A204.1 (cell line): Measurements from ENCODE around the gene SAPCD1.

ENCODE experiments used
- FAIRE-seq: peaks from 2 replicates; lab custom pipeline; 2012; peaks lifted over from hg19 to GRCh38; lab: Jason Lieb, UNC

SAPCD1 gene

DNA sequence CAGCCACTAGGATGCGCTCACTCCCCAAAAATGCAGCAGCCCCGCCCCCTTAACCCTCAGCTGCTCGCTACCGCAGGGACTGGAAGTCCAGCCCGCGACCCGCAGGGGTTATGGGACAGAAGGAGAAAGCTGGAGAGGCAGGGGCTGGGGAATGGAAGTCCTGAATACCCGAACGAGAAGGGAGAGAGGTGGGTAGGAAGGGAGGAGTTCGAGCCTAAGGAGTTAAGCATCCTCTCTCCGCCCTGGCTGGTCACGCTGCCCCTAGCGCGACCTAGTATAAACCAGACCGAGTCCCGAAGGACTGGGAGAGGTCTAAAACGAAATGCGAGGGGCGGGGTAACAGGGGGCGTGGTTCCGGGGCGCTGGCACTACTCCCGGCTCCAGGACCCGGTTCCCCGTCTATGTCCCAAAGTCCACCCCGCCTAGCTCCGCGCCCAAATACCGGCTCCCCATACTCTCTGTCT lies 32.9 kb upstream of the SAPCD1 start:
- FAIRE-seq, result no peak

DNA sequence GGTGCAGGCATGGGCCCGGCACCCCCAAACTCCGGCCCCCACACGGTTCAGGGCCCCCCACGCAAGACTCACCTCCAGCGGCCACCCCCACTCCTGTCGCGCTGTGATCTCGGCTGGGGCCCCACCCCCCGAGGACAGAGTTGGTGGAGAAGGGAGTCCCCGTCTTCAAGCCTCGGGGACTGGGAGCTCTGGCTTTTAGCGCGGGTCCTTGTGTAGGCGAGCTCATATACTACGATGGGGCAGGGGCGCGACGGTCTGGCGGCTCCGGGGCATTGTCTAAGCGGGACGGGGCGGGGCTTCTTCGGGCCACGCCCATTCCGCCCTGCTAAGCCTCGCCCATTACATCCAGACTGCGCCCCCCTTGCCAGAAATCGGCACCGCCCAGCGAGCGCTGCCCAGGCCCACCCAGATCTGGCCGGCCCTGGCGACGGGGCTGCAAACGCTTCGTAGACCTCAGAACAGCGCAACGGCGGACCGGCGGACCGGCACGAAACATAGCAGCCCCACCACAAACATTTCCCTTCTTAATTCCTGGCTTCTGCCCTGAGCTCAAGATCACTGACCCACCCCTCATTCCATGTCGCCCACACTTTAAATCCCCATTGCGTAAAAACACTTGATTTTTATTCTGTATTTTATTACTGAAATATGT lies 32.4 kb upstream of the SAPCD1 start:
- no peak for FAIRE-seq

DNA sequence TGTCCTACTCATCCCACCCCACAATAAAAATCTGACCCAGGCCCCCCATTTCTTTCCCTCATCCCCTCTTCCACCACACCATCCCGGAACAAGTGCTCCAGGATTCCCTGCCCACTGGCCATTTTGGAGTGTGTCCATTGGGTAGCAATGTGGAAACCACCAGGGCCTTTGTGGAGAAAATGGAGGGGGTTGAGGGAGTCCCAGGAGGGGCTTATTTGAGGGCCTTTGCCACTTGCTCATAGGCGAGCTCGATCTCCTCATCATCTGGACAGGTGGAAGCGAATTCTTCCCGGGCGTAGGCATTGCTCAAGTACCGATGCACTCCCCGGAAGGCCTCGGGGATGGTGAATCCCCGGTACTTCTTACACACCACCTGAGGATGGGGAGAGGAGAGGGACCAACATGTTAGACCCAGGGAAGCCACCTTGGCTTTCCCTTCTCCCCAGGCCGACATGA lies 31.8 kb upstream of the SAPCD1 start:
- no peak for FAIRE-seq

DNA sequence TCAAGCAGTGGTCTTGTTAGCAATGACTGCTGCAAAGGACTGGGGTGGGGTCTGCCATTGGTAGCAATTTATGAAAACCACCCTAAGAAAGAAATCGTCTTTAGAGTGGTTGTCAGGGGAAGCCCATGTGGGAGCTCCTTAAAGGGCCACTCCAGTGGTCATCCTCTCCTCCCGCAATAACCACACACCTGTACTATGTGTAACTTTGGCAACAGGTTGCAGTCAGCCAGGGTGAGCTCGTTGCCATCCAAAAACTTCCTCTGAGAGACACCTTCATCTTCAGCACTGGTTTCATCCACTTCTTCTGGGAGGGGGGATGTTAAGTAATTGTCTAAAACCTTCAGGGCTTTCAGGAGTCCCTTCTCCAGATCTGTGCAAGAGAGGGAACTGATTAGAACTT lies 30.4 kb upstream of the SAPCD1 start:
- FAIRE-seq, result no peak

DNA sequence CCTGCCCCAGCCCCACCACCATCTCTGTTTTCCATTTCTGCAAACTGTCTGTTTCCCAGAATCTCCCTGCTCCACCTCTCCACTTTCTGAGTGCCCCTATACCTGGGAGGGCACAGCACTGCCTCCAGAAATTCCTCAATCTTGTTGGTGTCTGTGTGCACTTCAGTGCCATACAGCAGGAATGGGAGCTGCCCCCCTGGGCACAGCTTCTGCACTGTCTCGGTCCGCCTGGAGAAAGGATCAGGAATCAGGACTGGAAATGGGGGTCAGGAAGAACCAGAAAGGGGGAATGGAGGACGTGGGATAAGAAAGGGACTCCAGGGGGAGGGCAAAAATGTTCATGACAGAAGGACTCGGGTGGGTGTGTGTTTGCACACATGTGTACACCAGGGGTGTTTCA lies 28.7 kb upstream of the SAPCD1 start:
- no peak for FAIRE-seq

DNA sequence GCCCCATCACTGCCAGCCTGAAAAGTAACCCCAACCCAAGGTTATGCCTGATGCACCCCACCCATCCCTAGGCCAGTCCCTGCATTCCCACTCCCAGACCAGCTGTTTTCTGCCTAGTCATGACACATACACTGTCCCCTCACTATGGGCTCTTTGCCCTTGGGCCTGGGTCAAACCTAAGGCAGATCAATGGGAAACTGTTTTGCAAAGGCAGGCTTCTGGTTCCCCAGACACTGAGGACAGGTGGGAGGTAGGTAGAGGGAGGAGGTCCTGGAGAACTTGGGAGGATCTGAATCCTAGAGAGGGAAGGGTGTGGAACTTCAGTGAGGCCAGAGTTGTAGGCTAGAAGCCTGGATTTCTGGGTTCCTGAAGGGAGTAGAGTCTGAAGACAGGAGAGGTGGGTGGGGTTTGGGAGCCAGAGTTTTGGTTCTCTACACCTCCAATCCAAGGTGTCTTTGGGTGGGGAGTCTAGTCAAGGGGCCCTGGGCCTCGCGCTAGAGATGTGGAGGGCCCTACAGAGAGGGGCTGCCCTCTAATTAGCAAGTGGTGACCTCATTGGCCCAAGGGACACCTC lies 28.1 kb upstream of the SAPCD1 start:
- FAIRE-seq, result no peak

DNA sequence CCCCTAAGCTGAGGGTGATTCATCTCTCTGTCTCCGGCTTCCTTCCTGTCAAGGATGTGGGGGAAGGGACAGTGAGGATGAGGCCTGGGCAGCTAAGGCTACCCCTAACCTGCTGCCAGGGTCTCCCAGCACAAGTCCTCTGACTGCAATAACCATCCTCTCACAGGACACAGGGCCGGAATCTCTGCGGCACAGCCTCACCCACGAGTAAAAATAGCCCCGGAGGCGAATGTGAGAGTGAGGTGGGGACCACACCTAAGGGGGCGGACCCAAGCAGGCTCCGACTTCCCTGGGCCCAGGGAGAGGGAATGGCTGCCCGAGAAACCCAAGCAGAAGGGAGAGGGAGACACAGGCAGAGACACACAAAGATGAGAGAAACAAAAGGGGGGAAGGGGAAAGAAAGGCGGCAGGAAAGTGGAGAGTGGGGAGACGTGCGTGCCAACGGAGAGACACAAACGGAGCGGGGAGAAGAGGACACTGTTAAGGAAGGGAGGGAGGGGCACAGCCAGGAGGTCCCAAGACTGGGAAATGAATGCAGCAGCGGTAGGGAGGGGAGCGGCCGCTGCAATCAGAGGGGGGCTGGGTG lies 27.5 kb upstream of the SAPCD1 start:
- no peak for FAIRE-seq

DNA sequence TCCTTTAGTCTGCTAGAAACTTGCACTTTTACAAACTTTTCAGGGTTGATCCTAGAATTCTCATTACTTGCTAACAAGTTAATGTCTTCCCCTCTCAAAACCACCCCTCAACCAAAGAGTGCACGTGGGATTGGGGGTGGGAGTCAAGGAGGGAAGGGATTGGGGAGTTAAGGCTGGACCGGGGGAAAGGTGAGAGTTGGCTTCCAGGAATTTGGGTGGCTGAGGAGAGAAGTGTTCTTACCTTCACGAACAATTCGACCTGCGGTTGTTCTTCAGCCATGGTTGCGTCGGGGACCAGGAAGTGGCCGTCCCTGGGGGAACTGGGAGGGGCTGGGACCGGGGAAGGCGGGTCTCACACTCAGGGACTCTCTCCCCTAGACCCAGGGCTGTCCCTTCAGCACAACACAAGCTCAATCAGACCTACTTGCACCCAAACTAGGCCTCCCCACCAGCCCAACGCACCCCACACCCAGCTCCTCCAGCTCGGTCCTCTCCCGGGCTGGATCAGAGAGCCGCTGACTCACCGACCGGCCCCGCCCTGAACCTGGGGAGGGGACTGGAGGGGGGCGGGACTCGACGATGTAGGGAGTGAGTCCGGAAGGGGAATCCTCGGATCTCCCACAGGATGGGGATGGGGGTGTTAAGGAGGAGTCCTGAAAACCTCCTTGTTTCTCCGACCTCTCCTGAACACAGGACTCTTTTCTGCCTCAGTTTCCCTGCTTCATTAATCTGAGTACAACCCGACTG lies 26.3 kb upstream of the SAPCD1 start, which contains the start of gene CLIC1:
Gene CLIC1 (minus strand): TSS at position 510 of the 747 bp plus-strand sequence. CDS start 230 bp downstream, at position 280.
- FAIRE-seq, result no peak

DNA sequence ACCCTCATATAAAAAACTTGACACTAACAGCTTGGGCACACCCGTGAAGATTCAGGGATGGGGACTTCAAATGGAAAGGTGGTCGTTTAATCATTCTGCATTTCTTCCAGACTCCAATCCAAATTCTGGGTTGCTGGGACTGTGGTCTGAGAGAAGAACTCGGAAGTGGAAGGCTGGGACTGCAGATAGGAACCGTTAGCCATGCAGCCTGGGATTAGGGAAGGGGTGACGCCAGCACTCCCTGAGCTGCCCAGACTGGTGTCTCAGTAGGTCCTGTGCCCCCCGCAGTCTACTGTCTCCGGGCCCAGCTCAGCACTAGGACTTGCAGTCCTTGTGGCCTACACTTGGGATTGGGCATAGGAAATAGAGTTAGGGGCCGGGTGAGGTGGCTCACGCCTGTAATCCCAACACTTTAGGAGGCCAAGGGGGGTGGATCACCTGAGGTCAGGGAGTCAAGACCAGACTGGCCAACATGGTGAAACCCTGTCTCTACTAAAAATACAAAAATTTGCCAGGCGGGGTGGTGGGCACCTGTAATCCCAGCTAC lies 25.6 kb upstream of the SAPCD1 start:
- FAIRE-seq, result no peak

DNA sequence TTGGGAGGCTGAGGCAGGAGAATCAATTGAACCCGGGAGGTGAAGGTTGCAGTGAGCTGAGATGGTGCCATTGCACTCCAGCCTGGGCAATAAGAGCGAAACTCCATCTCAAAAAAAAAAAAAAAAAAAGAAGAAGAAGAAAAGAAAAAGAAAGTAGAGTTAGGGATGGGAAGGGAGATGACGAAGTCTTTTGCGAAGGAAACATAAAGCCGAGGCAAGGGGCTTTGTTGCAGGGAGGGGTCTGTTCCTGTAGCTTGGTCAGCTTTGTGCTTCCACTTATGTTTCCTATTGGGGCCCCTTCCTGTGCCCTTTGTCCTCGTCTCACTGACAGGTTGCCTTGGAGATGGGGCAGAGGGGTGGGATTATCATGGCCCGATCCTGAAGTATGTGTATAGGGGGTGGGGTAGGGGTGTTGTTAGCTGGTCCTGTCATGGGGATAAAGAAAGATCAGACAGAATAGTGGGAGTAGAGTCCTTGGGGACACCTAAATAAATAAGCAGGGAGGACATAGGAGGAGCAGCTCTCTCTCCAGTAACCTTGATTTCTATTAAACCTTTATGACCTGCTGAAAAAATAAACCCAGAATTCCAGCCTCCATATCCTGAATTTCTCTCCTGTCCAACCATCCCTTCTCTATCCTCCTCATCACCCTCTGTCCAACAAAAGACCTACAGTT lies 25.0 kb upstream of the SAPCD1 start:
- no peak for FAIRE-seq

DNA sequence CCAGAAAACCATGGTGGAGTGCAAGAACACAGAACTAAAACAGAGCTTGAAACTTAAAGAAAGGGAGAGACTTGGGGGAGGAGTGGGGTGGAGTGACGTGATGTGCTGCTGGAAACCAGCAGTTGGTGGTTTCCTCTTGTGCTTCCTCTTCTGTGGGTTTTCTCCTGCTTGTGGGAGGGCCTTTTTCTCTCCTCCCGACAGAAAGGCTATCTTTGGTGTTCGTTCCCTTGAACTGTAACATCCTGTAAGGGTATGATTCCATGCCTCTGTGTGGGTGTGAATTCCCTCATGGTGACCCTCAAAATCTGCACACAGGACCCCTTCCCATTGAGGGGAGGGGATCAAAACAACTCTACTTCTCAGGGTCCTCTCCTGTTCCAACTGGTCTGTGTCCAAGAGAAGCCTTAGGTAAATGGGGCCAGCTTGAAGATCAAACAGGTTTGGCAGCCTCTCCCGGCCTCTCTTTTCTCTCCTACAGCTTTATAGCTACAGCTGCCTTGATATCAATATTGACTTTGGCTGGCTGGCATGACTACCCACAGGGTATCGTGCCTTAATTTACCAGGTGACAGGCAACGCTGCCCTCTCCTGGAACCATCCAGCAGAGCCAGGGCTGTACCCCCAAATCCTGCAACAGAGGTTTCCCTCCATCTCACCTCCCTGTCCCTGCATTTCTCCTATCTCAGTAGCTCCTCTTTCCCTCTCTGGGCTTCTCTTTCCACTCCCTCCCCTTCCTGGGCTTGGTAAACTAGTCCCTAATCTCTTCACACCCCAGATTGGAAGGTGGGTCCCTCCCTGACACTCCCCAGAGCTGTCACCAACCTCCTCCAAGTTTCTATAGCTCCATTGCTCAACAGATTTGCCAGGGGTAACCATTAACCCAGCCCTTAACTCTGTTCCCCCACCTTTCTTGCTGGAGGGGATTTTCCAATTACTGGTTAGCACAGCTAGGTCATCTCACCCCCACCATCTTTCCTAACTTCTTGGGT lies 24.2 kb upstream of the SAPCD1 start:
- peak; percentile 34 for FAIRE-seq

DNA sequence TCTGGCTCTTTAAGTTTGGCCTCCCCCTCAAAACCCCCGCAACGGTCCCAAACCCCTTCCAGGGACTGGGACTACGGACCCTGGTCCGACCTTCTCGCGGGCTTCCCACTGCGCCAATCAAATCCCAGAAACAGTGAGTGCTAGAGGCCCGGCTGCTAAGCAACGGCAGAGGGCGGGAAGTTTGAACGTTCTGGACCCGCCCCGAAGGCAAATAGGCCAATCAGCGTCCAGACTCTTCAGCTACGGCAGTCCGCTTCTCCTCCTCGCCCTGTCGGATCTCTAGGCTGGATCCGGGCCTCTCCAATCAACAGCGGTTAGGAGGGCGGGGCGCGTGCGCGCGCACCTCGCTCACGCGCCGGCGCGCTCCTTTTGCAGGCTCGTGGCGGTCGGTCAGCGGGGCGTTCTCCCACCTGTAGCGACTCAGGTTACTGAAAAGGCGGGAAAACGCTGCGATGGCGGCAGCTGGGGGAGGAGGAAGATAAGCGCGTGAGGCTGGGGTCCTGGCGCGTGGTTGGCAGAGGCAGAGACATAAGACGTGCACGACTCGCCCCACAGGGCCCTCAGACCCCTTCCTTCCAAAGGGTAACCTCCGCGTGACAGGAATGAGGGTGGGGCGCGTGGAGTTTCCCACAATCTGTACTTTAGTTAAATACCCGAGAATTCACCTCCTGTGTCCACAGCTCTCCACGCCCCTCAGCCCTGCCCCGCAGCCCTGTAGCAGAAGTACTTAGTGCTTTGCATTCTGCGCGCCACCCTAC lies 22.6 kb upstream of the SAPCD1 start, which contains the start of gene MSH5:
Gene MSH5 (plus strand): TSS at position 367 of the 758 bp plus-strand sequence. CDS start 462 bp downstream, outside the sequence.
- FAIRE-seq, result peak; percentile 92

DNA sequence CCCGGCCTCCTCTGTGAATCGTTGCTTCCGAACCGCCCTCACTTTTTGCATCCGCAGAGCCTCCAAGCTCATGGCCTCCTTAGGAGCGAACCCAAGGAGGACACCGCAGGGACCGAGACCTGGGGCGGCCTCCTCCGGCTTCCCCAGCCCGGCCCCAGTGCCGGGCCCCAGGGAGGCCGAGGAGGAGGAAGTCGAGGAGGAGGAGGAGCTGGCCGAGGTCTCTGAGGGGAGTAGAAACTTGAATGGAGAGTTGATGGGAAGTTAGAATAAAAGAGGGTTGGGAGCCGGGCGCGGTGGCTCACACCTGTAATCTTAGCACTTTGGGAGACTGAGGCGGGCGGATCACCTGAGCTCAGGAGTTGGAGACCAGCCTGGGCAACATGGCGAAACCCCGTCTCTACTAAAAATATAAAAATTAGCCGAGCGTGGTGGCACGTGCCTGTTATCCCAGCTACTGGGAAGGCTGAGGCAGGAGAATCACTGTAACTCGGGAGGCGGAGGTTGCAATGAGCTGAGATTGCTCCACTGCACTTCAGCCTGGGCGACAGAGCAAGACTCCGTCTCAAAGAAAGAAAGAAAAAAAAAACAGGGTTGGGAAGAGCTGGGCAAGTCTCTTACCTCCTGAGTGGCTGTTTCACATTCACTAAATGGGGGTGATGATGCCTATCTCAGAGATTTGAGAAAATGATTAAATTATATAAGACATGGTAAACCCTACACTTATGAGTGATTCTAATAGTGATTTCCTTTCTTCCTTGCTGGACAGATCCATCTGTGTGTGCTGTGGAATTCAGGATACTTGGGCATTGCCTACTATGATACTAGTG lies 21.8 kb upstream of the SAPCD1 start:
- FAIRE-seq, result no peak

DNA sequence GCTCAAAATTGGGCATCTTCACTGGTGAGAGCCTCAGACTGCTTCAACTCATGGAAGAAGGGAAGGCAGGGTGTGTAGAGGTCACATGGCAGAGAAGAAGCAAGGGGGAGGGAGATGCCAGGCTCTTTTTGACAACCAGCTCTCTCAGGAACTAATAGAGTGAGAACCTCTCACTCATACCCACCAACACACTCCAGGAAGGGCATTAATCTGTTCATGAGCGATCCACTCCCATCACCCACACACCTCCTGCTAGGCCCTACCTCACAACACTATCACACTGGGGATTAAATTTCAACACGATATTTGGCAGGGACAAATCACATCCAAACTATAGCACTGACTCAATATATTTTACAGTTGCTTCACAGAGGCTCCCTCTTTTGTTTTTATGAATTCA lies 20.6 kb upstream of the SAPCD1 start:
- FAIRE-seq, result no peak

DNA sequence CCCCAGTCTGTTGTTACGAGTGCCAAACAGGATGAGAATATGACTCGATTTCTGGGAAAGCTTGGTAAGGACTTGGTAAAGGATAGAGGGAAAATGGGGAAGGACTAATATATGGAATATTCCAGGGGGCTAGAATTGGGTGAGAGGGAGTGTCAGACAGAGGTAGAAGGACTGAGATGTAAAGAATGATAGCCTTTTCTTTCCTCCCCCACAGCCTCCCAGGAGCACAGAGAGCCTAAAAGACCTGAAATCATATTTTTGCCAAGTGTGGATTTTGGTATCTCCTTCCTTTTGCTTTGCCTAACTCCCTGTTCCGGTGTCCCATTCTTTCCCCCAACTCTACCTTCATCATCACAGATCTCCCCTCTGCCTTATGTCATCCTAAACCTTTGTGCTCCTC lies 19.6 kb upstream of the SAPCD1 start:
- FAIRE-seq, result no peak

DNA sequence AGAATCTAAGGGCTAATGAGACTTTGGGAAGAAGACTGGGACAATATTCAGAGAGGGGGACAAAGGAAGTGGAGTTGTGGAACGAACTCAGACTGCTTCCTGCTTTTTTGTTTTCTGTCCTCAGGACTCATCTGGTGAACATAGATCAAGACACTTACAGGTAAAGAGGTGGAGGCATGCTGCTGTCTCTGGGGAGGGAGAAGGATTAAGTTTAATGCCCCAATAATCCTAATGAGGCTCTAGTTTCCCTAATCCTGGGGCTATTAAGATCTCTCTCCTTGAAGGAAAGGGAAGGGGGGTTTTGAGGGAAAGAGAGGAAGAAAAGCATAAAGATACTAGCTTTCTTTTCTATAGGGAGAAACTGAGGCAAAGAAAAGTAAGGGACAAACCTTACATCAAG lies 18.0 kb upstream of the SAPCD1 start:
- FAIRE-seq, result no peak

DNA sequence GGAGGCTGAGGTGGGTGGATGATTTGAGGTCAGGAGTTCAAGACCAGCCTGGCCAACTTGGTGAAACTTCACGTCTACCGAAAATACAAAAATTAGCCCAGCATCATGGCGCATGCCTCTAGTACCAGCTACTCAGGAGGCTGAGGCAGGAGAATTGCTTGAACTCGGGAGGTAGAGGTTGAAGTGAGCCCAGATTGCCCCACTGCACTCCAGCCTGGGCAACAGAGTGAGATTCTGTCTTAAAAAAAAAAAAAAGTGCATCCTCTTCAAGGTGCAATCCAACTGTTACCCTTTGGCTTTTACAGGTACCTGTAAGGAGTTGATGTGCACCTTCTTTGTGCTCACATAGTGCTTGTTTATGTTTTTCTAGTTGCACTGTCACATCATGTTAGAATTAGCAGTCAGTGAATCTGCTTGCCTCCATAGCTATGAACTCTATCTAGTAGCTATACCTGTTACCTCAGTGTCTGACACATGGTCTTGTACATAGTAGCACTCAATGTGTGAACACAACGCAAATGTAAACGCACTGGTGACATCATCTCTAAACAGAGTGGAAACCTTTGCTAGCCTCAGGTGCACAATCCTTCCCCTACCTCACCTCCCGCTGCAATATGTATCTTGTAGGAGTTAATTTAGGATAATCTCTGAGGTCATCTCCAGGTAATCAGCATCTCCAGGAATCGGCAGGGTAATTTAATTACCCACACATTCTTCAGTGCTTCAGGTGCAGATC lies 13.0 kb upstream of the SAPCD1 start:
- FAIRE-seq, result no peak

DNA sequence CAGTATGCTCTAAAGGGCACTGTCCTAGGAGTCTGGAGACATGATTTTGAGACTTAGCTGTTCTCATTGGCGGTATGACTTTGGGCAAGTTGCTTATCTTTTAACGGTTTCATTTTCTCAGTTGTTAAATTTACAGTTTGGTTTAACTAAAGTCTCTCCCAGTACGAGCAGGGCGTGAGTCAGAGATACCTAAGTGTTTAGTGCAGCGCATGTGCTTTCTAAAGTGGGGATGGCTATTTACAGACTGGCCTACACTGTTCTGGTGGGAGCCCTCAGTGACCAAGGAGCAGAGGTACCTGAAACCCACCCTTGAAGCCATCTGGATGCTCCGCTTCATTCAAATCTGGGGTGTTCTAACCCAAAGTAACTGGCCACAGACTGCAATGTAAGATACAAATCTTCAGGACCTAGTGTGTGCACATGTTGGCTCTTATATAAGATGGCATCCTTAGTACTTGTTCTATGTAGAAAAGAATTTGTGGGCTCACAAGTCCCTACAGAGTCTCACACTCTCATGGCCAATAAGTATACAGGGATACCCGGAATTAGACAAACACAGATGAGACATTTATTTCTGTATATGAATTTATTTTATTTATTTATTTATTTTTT lies 11.9 kb upstream of the SAPCD1 start:
- no peak for FAIRE-seq
